Tibial nerve (tissue), 4 donors: Measurements from ENCODE around the gene TENM3. TPM values are rescaled to one million over a fixed set of nuclear protein-coding genes. Genes with fewer than 3 reads are reported as not detected.

Experiments
- DNase-seq, 2 donors: peaks; one replicate each; pipeline ENCODE4 v3.0.0-alpha.2; 2019; ENCODE audit warnings: low spot score in 2 of 2
- H3K27ac ChIP-seq, 4 donors: fragments of 200-600 bp; sonication (generic) in 3 of 4; one replicate each; pipeline ENCODE4 v1.5.1; 2017 to 2019; ENCODE audit warnings: mild to moderate bottlenecking in 1 of 4
- H3K27me3 ChIP-seq, 2 donors: fragments of 200-600 bp; sonication (generic) in 1 of 2; one replicate each; pipeline versions ENCODE4 v1.5.1 to v1.6.0; 2017 to 2019
- H3K36me3 ChIP-seq, 3 donors: fragments of 200-600 bp; sonication (generic); one replicate each; pipeline ENCODE4 v1.5.1; 2018 to 2019
- H3K4me1 ChIP-seq, 4 donors: fragments of 200-600 bp; sonication (generic) in 3 of 4; one replicate each; pipeline ENCODE4 v1.5.1; 2017 to 2019
- H3K4me3 ChIP-seq, 4 donors: fragments of 200-600 bp; sonication (generic) in 3 of 4; one replicate each; pipeline ENCODE4 v1.5.1; 2017 to 2019; ENCODE audit warnings: mild to moderate bottlenecking in 1 of 4, moderate library complexity in 1 of 4
- H3K9me3 ChIP-seq, 4 donors: fragments of 200-600 bp; sonication (generic) in 3 of 4; one replicate each; pipeline ENCODE4 v1.5.1; 2017 to 2019
- EP300 ChIP-seq, 2 donors: sonication (generic); formaldehyde crosslinking; IDR thresholded peaks; one replicate each; pipeline ENCODE4 v1.6.1; 2017; ENCODE audit warnings: antibody characterized with exemption in 2 of 2, mild to moderate bottlenecking in 1 of 2
- POLR2A ChIP-seq, 2 donors: fragments of 450-650 bp; IDR thresholded peaks; one replicate each; pipeline ENCODE4 v1.6.1; 2017; ENCODE audit warnings: antibody characterized with exemption in 2 of 2, mild to moderate bottlenecking in 2 of 2, moderate library complexity in 2 of 2
- WGBS, 2 donors: methylation state at CpG; one replicate each; pipeline ENCODE4 v1.1.5; 2018; 5-methylcytosine and 5-hydroxymethylcytosine counted together
- total RNA-seq, 4 donors: library from RNA; depleted of rRNA; stranded (reverse); fragments of >200 nt; gene quantifications; one replicate each; pipeline ENCODE4 v1.1.0, GENCODE V29; 2016
- TF ChIP-seq, protein P1 (sequence below), 5 experiments: fragments of 200-600 bp in 3 of 5; fragments of 450-650 bp in 2 of 5; sonication (generic) in 3 of 5; IDR thresholded peaks; one replicate each; pipeline ENCODE4 v1.5.1; 2016 to 2019; ENCODE audit warnings: antibody characterized with exemption in 5 of 5, mild to moderate bottlenecking in 3 of 5, moderate library complexity in 2 of 5

Gene TENM3
- total RNA-seq, 4 donors from 2014 or later = 19.0 to 60.5 (median 29.4) TPM

DNA sequence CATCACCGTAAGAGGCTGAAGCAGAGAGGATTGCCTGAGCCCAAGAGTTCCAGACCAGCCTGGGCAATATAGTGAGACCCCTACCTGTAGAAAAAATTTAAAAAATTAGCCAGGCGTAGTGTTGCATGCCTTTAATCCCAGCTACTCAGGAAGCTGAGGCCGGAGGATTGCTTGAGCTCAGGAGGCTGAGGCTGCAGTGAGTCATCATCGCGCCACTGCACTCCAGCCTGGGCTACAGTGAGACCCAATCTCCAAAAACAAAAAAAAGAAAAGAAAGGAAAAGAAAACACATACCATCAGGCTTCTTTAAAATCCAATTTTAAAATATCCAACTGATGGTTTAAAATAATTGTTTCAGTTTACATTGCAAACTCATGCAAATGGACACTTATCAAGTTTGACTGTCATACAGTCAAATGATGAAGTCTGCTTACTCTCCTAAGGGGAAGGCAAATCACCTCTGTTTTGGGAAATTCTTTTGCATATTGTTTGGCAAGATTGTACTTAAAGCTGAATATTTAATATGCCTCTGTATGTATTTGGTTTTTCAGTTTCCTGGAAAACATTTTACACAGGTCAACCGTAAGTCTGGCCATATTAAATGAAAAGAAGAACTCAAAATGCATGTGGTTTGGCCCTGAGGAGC is 23.7 kb upstream of the TENM3 start:
- WGBS, 2 donors = 90 to 91% methylated on average over 6 of the region's 6 CpGs

DNA sequence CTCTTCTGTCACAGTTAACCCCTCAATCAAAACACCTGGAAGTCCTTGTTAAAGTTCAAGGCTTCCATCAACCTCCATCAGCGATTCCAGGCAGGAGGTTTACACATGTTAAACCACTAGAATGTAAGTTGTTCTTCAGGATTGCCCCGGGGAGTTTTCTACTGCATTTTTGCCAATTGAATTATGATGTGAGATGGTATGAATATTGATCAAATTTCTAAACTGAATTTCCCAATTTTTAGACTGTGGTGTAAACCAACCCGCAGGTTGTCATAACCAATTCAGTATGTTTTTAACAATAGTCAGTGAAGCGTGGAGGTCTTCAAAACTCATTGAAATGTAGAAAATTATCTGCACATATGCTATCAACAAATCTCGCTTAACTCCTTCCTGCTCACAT is 21.2 kb upstream of the TENM3 start:
- no peaks in the 10 kb centered on the region for H3K36me3 ChIP-seq
- 87 to 90% methylated on average over 5 of the region's 5 CpGs for WGBS, 2 donors
- TF ChIP-seq EP300 (IDR thresholded peaks at IDR 0.05) = no peak

More for the DNA sequence above, 23.7 kb upstream of the TENM3 start:
- no peaks in the 10 kb centered on the region for H3K36me3 ChIP-seq
- TF ChIP-seq POLR2A (IDR thresholded peaks at IDR 0.05) (no peak), EP300 (IDR thresholded peaks at IDR 0.05) (no peak)
- TF ChIP-seq, protein P1, sequence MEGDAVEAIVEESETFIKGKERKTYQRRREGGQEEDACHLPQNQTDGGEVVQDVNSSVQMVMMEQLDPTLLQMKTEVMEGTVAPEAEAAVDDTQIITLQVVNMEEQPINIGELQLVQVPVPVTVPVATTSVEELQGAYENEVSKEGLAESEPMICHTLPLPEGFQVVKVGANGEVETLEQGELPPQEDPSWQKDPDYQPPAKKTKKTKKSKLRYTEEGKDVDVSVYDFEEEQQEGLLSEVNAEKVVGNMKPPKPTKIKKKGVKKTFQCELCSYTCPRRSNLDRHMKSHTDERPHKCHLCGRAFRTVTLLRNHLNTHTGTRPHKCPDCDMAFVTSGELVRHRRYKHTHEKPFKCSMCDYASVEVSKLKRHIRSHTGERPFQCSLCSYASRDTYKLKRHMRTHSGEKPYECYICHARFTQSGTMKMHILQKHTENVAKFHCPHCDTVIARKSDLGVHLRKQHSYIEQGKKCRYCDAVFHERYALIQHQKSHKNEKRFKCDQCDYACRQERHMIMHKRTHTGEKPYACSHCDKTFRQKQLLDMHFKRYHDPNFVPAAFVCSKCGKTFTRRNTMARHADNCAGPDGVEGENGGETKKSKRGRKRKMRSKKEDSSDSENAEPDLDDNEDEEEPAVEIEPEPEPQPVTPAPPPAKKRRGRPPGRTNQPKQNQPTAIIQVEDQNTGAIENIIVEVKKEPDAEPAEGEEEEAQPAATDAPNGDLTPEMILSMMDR (IDR thresholded peaks at IDR 0.05) = no peak
- H3K27me3 ChIP-seq = no peaks in the 10 kb centered on the region
- no peaks in the 10 kb centered on the region for H3K9me3 ChIP-seq
- DNase-seq = no peak
- no peak overlapping the region for H3K27ac ChIP-seq
- H3K4me3 ChIP-seq = no peak overlapping the region
- H3K4me1 ChIP-seq = peaks cover 0 to 3% (median 0%) of the 10 kb centered on the region in 4 donors

DNA sequence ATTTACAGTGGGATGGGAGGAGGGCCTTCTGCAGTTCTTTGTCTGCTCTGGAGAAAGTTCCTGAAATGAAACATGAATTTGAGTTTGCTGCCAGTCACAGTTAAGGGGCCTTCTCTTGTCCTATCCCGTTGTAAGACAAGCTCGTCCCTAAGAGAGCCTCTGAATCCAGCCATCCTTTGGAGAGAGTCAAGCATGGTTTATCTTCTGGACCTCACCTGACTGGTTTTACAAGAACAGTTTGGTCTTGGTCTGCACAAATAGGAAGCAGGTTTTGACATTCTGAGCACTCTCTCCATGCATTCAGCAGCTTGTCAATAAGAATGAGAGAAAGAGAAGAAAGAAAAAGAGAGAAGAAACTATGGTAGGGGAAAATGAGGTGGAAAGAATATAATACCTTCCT is 20.4 kb upstream of the TENM3 start:
- Histone ChIP-seq H3K27ac (no peak overlapping the region), H3K4me3 (no peak overlapping the region), H3K9me3 (no peaks in the 10 kb centered on the region), H3K27me3 (no peaks in the 10 kb centered on the region), H3K4me1 (no peaks in the 10 kb centered on the region), H3K36me3 (no peaks in the 10 kb centered on the region)
- WGBS, 2 donors = 68 to 87% methylated on average over 2 of the region's 2 CpGs
- no peak for DNase-seq
- TF ChIP-seq, protein P1 (IDR thresholded peaks at IDR 0.05) = no peak
- TF ChIP-seq POLR2A (IDR thresholded peaks at IDR 0.05) = no peak
- TF ChIP-seq EP300 (IDR thresholded peaks at IDR 0.05) = no peak

More for the DNA sequence above, 21.2 kb upstream of the TENM3 start:
- no peaks in the 10 kb centered on the region for H3K4me1 ChIP-seq
- no peak for DNase-seq
- no peak overlapping the region for H3K4me3 ChIP-seq
- H3K27ac ChIP-seq = no peak overlapping the region
- H3K9me3 ChIP-seq = no peaks in the 10 kb centered on the region
- no peaks in the 10 kb centered on the region for H3K27me3 ChIP-seq

DNA sequence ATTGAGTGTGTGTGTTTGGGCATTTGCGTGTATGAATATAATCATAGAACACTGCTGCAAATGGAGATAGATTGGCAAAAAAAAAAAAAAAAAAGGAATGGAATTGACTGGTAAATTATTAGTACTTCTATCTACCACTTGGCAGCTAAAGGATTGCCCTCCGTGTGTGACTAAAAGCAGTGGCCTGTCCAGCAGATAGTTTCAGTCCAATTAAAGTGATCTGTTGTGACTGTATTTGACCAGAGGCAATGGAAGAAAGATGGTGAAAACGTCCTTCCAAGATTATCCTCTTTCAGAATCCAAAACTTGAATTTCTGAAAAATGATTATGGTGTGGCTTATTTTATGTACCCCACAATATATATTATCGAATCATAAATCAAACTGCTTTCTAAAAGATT is 19.5 kb upstream of the TENM3 start:
- TF ChIP-seq, protein P1 (IDR thresholded peaks at IDR 0.05) = no peak
- TF ChIP-seq EP300 (IDR thresholded peaks at IDR 0.05) = no peak
- no peak for TF ChIP-seq POLR2A (IDR thresholded peaks at IDR 0.05)
- Histone ChIP-seq H3K27me3 (no peaks in the 10 kb centered on the region), H3K27ac (no peak overlapping the region), H3K9me3 (no peaks in the 10 kb centered on the region), H3K4me1 (no peaks in the 10 kb centered on the region), H3K4me3 (no peak overlapping the region), H3K36me3 (no peaks in the 10 kb centered on the region)
- 84 to 88% methylated on average over 4 of the region's 4 CpGs for WGBS, 2 donors
- DNase-seq = no peak

DNA sequence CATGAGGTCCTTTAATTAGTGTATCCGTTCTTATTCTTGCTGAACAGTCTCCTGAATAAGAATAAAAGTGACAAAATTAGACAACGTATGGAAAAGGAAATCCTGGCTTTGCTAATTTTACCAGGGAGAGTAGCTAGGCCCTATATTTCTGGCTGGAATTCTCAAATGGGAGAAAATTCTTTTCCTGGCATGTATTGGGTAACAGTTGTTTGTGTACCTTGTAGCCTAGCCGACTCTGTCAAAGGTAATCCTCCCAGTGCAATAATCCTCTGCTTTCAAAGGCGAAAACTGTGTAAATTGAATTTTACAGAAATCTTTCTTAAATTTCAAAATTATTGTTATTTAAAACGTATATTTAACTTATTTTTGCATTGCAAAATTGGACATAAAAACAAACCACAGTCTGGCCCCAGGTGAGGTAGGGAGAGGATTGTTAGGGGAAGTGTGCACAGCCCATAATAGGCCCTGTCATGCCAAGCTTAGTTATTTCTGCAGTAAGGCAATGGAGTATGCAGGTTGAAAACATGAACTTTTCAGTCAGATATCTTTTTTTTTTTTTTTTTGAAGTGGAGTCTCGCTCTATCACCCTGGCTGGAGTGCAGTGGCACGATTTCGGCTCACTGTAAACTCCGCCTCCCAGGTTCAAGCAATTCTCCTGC is 18.9 kb upstream of the TENM3 start:
- WGBS, 2 donors = 83 to 88% methylated on average over 9 of the region's 9 CpGs
- H3K4me3 ChIP-seq = no peak overlapping the region
- no peaks in the 10 kb centered on the region for H3K27me3 ChIP-seq
- H3K27ac ChIP-seq = no peak overlapping the region
- TF ChIP-seq, protein P1 (IDR thresholded peaks at IDR 0.05) = no peak
- TF ChIP-seq EP300 (IDR thresholded peaks at IDR 0.05) (no peak), POLR2A (IDR thresholded peaks at IDR 0.05) (no peak)
- no peak for DNase-seq
- H3K4me1 ChIP-seq = no peaks in the 10 kb centered on the region
- no peaks in the 10 kb centered on the region for H3K36me3 ChIP-seq
- no peaks in the 10 kb centered on the region for H3K9me3 ChIP-seq
